ENCODE results near the gene HMCN1.

- TF ChIP-seq ARNTL (CRISPR knock-in tag; IDR thresholded peaks at IDR 0.05; ENCODE audit: borderline replicate concordance, low read depth) (no peak), TOX (CRISPR knock-in tag; IDR thresholded peaks at IDR 0.05; ENCODE audit: borderline replicate concordance) (no peak), ZFP3 (CRISPR knock-in tag; IDR thresholded peaks at IDR 0.05) (no peak), TCF4 (CRISPR knock-in tag; IDR thresholded peaks at IDR 0.05; ENCODE audit: borderline replicate concordance) (no peak), BACH2 (CRISPR knock-in tag; IDR thresholded peaks at IDR 0.05; ENCODE audit: borderline replicate concordance) (no peak), ZFP30 (CRISPR knock-in tag; IDR thresholded peaks at IDR 0.05) (no peak), ESRRG (CRISPR knock-in tag; IDR thresholded peaks at IDR 0.05) (no peak), CREB5 (CRISPR knock-in tag; IDR thresholded peaks at IDR 0.05; ENCODE audit: low read depth) (no peak)
- TF ChIP-seq, protein P1, sequence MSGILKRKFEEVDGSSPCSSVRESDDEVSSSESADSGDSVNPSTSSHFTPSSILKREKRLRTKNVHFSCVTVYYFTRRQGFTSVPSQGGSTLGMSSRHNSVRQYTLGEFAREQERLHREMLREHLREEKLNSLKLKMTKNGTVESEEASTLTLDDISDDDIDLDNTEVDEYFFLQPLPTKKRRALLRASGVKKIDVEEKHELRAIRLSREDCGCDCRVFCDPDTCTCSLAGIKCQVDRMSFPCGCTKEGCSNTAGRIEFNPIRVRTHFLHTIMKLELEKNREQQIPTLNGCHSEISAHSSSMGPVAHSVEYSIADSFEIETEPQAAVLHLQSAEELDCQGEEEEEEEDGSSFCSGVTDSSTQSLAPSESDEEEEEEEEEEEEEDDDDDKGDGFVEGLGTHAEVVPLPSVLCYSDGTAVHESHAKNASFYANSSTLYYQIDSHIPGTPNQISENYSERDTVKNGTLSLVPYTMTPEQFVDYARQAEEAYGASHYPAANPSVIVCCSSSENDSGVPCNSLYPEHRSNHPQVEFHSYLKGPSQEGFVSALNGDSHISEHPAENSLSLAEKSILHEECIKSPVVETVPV (CRISPR knock-in tag; IDR thresholded peaks at IDR 0.05), result no peak
Measured at GRCh38 chr1:186144505-186144904, 410.3 kb downstream of the HMCN1 start.
